IMR-90 (cell line): ENCODE measurements around the gene OR6N2. TPM values are rescaled to one million over a fixed set of nuclear protein-coding genes. Genes with fewer than 3 reads are reported as not detected.

Source experiments
- ATAC-seq: fragments of 200-7000 bp; cut with Tn5 transposase; 2 replicates; pipeline ENCODE4 v1.9.1; 2020; ENCODE audit warnings: low read depth, mild to moderate bottlenecking, moderate library complexity
- BruUV-seq: library from RNA; stranded (reverse); fragments of 400-500 nt; replicated peaks from 2 replicates; lab custom pipeline; 2021; lab: Mats Ljungman, UMichigan
- CTCF ChIA-PET: fragments of 300-600 bp; formaldehyde crosslinking; extraction: SDS; loops from one replicate; lab custom pipeline; 2021; ENCODE audit warnings: antibody characterized with exemption; lab: Yijun Ruan, JAX
- POLR2A ChIA-PET: fragments of 300-600 bp; sonication (Branson Sonifier 250); formaldehyde crosslinking; loops from one replicate; lab custom pipeline; 2022; ENCODE audit warnings: antibody characterized with exemption; ENCODE audit not compliant: unreplicated experiment; lab: Charles Lee
- DNase-seq: peaks from one replicate; pipeline ENCODE4 v3.0.0; 2013
- H2AFZ ChIP-seq: replicated peaks from 2 replicates; pipeline ENCODE3; 2013; ENCODE audit warnings: low read length, mild to moderate bottlenecking; ENCODE audit not compliant: poor library complexity
- H2AK5ac ChIP-seq: 2 replicates; pipeline ENCODE4 v1.6.1; 2013; ENCODE audit warnings: low read depth, low read length, inconsistent platforms
- H2AK9ac ChIP-seq: replicated peaks from 2 replicates; pipeline ENCODE3; 2013; ENCODE audit warnings: mild to moderate bottlenecking, low read depth, low read length, moderate library complexity; ENCODE audit not compliant: poor library complexity
- H2BK120ac ChIP-seq: 2 replicates; pipeline ENCODE4 v1.6.1; 2013; ENCODE audit warnings: low read depth, low read length, inconsistent platforms
- H2BK15ac ChIP-seq: 3 replicates; pipeline ENCODE4 v1.6.1; 2013; ENCODE audit warnings: low read depth, low read length, inconsistent platforms
- H2BK20ac ChIP-seq: 2 replicates; pipeline ENCODE4 v1.6.1; 2013; ENCODE audit warnings: low read depth, mild to moderate bottlenecking, inconsistent platforms, low read length, moderate library complexity
- H2BK5ac ChIP-seq: 2 replicates; pipeline ENCODE4 v1.6.1; 2013; ENCODE audit warnings: mild to moderate bottlenecking, low read depth, low read length, inconsistent platforms; ENCODE audit not compliant: poor library complexity, severe bottlenecking
- H3K14ac ChIP-seq: replicated peaks from 2 replicates; pipeline ENCODE4 v1.6.1; 2013; ENCODE audit warnings: low read depth, low read length, inconsistent platforms
- H3K18ac ChIP-seq: 2 replicates; pipeline ENCODE4 v1.6.1; 2013; ENCODE audit warnings: low read depth, low read length, control low read depth
- H3K23ac ChIP-seq: 2 replicates; pipeline ENCODE4 v1.6.1; 2013; ENCODE audit warnings: low read depth, low read length, inconsistent platforms
- H3K27ac ChIP-seq: 2 replicates; pipeline ENCODE4 v1.5.1; 2013; ENCODE audit warnings: mild to moderate bottlenecking, control low read depth, low read length; ENCODE audit not compliant: insufficient read depth
- H3K27me3 ChIP-seq: 2 replicates; pipeline ENCODE4 v1.6.1; 2013; ENCODE audit warnings: low read length; ENCODE audit not compliant: control insufficient read depth, insufficient read depth
- H3K36me3 ChIP-seq: 2 replicates; pipeline ENCODE4 v1.6.1; 2013; ENCODE audit warnings: low read length, mixed read lengths; ENCODE audit not compliant: control insufficient read depth, insufficient read depth
- H3K4ac ChIP-seq: 2 replicates; pipeline ENCODE4 v1.6.1; 2013; ENCODE audit warnings: low read depth, low read length, inconsistent platforms
- H3K4me1 ChIP-seq: 2 replicates; pipeline ENCODE4 v1.6.1; 2013; ENCODE audit warnings: low read length, mixed read lengths; ENCODE audit not compliant: control insufficient read depth, insufficient read depth
- H3K4me2 ChIP-seq: 2 replicates; pipeline ENCODE4 v1.6.1; 2013; ENCODE audit warnings: low read depth, mild to moderate bottlenecking, control low read depth, low read length, moderate library complexity
- H3K4me3 ChIP-seq: 2 replicates; pipeline ENCODE4 v1.5.1; 2013; ENCODE audit warnings: low read depth, mild to moderate bottlenecking, control low read depth, low read length, moderate library complexity; ENCODE audit not compliant: insufficient read depth
- H3K56ac ChIP-seq: 2 replicates; pipeline ENCODE4 v1.6.1; 2013; ENCODE audit warnings: low read length, inconsistent platforms; ENCODE audit not compliant: insufficient read depth; ENCODE audit errors: extremely low read depth
- H3K79me1 ChIP-seq, 2 experiments: 2 replicates each; pipeline ENCODE4 v1.6.1; 2013; ENCODE audit warnings: low read length in 2 of 2, inconsistent platforms in 1 of 2, low read depth in 1 of 2
- H3K9ac ChIP-seq: 2 replicates; pipeline ENCODE4 v1.6.1; 2013; ENCODE audit warnings: low read depth, low read length, control low read depth
- H3K9me1 ChIP-seq: 2 replicates; pipeline ENCODE4 v1.6.1; 2013; ENCODE audit warnings: low read length, inconsistent platforms; ENCODE audit not compliant: insufficient read depth
- H3K9me3 ChIP-seq: 2 replicates; pipeline ENCODE4 v1.6.1; 2013; ENCODE audit warnings: low read length; ENCODE audit not compliant: control insufficient read depth, insufficient read depth
- H4K20me1 ChIP-seq: 2 replicates; pipeline ENCODE4 v1.6.1; 2013; ENCODE audit warnings: low read length, inconsistent platforms; ENCODE audit not compliant: insufficient read depth
- H4K5ac ChIP-seq: 2 replicates; pipeline ENCODE4 v1.6.1; 2013; ENCODE audit warnings: mild to moderate bottlenecking, low read depth, low read length, control low read depth
- H4K8ac ChIP-seq, 2 experiments: 2 replicates each; pipeline ENCODE4 v1.6.1; 2013; ENCODE audit warnings: low read depth in 2 of 2, low read length in 2 of 2, control low read depth in 1 of 2, inconsistent platforms in 1 of 2
- H4K91ac ChIP-seq: 2 replicates; pipeline ENCODE4 v1.6.1; 2013; ENCODE audit warnings: low read depth, low read length, inconsistent platforms; ENCODE audit not compliant: insufficient read depth
- CEBPB ChIP-seq: IDR thresholded peaks from 2 replicates; pipeline ENCODE4 v1.6.1; 2012; ENCODE audit warnings: low read depth, low read length, improper control_type of control experiment
- CHD1 ChIP-seq: IDR thresholded peaks from 2 replicates; pipeline ENCODE4 v1.6.1; 2012; ENCODE audit warnings: low read depth, low read length, improper control_type of control experiment
- FOS ChIP-seq: fragments of 150-350 bp; IDR thresholded peaks from 2 replicates; pipeline ENCODE4 v1.6.1; 2016; ENCODE audit warnings: low read depth, low read length
- RCOR1 ChIP-seq: IDR thresholded peaks from 2 replicates; pipeline ENCODE4 v1.6.1; 2012; ENCODE audit warnings: mild to moderate bottlenecking, low read length, improper control_type of control experiment; ENCODE audit not compliant: insufficient replicate concordance
- RFX5 ChIP-seq: IDR thresholded peaks from 2 replicates; pipeline ENCODE4 v1.8.0; 2012; ENCODE audit warnings: low read depth, mild to moderate bottlenecking, low read length, moderate library complexity
- WGBS, 2 experiments: methylation state at CpG; one replicate each; pipeline versions ENCODE4 v1.1.5 to v1.1.7; 2013; ENCODE audit warnings: missing lambda C conversion rate in 2 of 2; ENCODE audit not compliant: insufficient read length in 1 of 2; ENCODE audit errors: extremely low coverage in 2 of 2; 5-methylcytosine and 5-hydroxymethylcytosine counted together
- dilution Hi-C: fragments of 300-500 bp; cut with HindIII; formaldehyde crosslinking; loops from one replicate; pipeline ENCODE4 v1.14.3; 2018; ENCODE audit warnings: low sequenced_read_pairs; ENCODE audit not compliant: unreplicated experiment
- in situ Hi-C: fragments of 300-500 bp; cut with MboI; formaldehyde crosslinking; loops from 3 replicates; pipeline ENCODE4 v1.14.3; 2019; ENCODE audit warnings: low sequenced_read_pairs, inconsistent platforms, mixed read lengths
- intact Hi-C: fragments of 100-400 bp; cut with micrococcal nuclease; formaldehyde crosslinking; loops from 2 replicates; pipeline ENCODE4 v1.10.0; 2022
- polyA plus RNA-seq, 3 experiments: library from polyadenylated mRNA; depleted of rRNA; stranded (reverse); fragments of >200 nt; gene quantifications; 2 replicates each; pipeline ENCODE4 v1.2.3, GENCODE V29; 2012; ENCODE audit warnings: low replicate concordance in 1 of 3
- total RNA-seq: library from RNA; depleted of rRNA; stranded (reverse); fragments of >200 nt; gene quantifications from 2 replicates; pipeline ENCODE4 v1.2.3, GENCODE V29; 2012
- TF ChIP-seq, protein P1 (sequence below): fragments of 150-350 bp; IDR thresholded peaks from 2 replicates; pipeline ENCODE4 v1.6.1; 2017; ENCODE audit warnings: mild to moderate bottlenecking, antibody characterized with exemption, low read length, low read depth
- TF ChIP-seq, protein P2 (sequence below): conservative IDR thresholded peaks from 2 replicates; pipeline ENCODE4 v1.5.1; 2012; ENCODE audit warnings: mild to moderate bottlenecking, low read depth, low read length, improper control_type of control experiment

OR6N2 gene
- total and polyA plus RNA-seq, 2 of the 4 experiments (the other 2 are of a cell fraction): not detected

DNA sequence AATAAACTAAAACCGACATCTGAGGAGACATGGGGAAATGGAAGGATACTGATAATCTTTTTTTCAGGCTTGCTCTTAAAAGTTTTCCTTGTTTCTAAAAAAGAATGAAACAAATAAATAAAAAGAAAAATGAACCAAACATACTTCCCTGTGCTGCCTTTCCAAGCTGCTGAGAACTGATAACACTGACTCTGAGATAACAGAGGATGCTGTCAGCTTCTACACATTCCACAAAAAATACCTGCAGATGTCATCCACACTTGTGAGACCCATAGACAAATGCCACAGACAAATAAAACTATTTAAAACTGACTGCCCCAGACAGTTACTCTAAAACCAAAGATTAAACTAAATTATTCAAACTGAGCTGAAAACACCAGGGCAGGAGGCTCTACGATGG, 48.5 kb downstream of the OR6N2 start:
- Histone ChIP-seq H3K9me3 (no peaks in the 10 kb centered on the region), H3K4me2 (no peak overlapping the region), H2BK20ac (no peak overlapping the region), H2AFZ (no peak overlapping the region), H3K23ac (no peak overlapping the region), H3K27me3 (no peaks in the 10 kb centered on the region), H3K4ac (no peak overlapping the region), H3K4me3 (no peak overlapping the region), H2AK5ac (no peak overlapping the region), H3K9ac (no peak overlapping the region), H4K5ac (no peak overlapping the region), H3K36me3 (no peaks in the 10 kb centered on the region), H3K18ac (no peak overlapping the region), H3K4me1 (no peaks in the 10 kb centered on the region), H3K9me1 (no peaks in the 10 kb centered on the region), H3K56ac (no peak overlapping the region), H2BK5ac (no peak overlapping the region), H4K8ac (no peak overlapping the region), H2BK120ac (no peak overlapping the region), H2BK15ac (no peak overlapping the region), H2AK9ac (no peak overlapping the region), H4K20me1 (no peaks in the 10 kb centered on the region), H3K27ac (no peak overlapping the region), H4K91ac (no peak overlapping the region), H3K14ac (no peak overlapping the region), H3K79me1 (no peaks in the 10 kb centered on the region)
- ChIA-PET CTCF (no interaction called here), POLR2A (no interaction called here)
- no TSS peak for BruUV-seq
- TF ChIP-seq, protein P1, sequence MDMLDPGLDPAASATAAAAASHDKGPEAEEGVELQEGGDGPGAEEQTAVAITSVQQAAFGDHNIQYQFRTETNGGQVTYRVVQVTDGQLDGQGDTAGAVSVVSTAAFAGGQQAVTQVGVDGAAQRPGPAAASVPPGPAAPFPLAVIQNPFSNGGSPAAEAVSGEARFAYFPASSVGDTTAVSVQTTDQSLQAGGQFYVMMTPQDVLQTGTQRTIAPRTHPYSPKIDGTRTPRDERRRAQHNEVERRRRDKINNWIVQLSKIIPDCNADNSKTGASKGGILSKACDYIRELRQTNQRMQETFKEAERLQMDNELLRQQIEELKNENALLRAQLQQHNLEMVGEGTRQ: no peak
- TF ChIP-seq CHD1 (no peak), RCOR1 (no peak), CEBPB (no peak), RFX5 (no peak), FOS (no peak)
- TF ChIP-seq, protein P2, sequence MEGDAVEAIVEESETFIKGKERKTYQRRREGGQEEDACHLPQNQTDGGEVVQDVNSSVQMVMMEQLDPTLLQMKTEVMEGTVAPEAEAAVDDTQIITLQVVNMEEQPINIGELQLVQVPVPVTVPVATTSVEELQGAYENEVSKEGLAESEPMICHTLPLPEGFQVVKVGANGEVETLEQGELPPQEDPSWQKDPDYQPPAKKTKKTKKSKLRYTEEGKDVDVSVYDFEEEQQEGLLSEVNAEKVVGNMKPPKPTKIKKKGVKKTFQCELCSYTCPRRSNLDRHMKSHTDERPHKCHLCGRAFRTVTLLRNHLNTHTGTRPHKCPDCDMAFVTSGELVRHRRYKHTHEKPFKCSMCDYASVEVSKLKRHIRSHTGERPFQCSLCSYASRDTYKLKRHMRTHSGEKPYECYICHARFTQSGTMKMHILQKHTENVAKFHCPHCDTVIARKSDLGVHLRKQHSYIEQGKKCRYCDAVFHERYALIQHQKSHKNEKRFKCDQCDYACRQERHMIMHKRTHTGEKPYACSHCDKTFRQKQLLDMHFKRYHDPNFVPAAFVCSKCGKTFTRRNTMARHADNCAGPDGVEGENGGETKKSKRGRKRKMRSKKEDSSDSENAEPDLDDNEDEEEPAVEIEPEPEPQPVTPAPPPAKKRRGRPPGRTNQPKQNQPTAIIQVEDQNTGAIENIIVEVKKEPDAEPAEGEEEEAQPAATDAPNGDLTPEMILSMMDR: no peak
- intact Hi-C loops: no loop called here
- no CpG with 5 or more reads among the region's 2 CpGs for WGBS, 2 experiments
- DNase-seq (no peak), ATAC-seq (no peak)
- dilution Hi-C loops: no loop called here
- in situ Hi-C loops: no loop called here
